NCI-H345 treated with DMSO at 0.1 percent for 48 hours (cell line): Measurements from ENCODE around the gene PEX7.
A peak's percentile ranks its signal among the peaks of the same experiment; 100 is the strongest.
"Not testable (repeated sequence)": the region's sequence is repeated elsewhere in the genome, so short reads cannot be mapped to it uniquely, and the experiment has no call there.

Experiments used
- DNase-seq: peaks from one replicate; lab custom pipeline; 2025; ENCODE audit not compliant: unreplicated experiment; lab: John Stamatoyannopoulos, UW

The PEX7 gene

DNA sequence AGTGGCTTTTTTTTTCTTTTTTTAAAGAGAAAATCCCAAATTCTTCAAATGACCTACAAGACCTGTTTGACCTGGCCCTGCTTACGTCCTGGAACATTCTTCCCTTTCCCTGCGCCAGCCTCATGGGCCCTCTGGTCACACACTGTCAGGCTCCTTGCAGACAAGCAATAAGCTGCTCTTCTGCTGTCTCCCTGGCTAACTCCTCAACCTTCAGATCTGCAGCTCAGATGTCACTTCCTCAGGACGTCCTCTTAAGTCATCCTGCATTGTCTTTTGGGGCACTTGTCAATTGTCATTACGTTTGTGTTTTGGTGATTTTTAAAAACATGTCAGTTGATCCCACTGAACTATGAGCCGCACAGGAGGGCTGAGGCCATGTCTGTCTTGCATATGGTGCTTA lies 70.8 kb downstream of the PEX7 start:
- DNase-seq = no peak

DNA sequence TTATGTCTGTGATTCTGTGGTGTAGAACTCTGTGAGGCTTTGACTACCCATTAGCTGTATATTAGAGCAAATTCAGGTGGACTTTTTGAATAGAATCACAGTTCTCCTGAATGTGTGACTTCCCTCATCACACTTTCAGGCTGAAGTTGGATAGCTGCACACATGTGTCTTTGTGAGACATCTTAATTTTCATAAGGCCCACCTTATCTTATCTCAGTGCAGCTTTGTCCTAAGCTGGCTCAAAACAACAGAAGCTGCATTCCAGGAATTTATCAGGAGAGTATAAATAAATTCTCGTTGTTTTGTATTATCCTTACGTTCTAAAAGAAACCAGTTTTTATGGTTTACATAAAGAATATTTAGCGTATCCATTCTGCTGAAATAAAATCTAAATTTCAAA lies 73.5 kb downstream of the PEX7 start:
- no peak for DNase-seq

DNA sequence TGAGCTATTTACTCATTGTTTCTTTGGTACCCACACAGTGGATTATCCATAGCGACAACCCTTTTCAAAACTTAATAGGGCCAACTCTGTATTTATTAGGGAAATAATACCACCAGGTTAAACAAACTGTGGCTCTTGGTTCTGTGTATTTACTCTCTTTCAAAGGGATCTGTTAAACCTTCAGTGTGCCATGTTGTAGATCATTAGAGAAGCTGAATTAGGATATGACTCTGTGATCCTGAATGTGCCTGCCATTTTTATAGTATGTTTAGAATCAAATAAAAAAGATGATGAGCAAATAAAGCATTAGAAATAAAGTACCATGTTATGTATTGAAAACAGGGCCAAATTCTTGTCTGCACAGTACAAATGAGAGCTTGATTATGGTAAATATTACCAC lies 74.7 kb downstream of the PEX7 start:
- no peak for DNase-seq

DNA sequence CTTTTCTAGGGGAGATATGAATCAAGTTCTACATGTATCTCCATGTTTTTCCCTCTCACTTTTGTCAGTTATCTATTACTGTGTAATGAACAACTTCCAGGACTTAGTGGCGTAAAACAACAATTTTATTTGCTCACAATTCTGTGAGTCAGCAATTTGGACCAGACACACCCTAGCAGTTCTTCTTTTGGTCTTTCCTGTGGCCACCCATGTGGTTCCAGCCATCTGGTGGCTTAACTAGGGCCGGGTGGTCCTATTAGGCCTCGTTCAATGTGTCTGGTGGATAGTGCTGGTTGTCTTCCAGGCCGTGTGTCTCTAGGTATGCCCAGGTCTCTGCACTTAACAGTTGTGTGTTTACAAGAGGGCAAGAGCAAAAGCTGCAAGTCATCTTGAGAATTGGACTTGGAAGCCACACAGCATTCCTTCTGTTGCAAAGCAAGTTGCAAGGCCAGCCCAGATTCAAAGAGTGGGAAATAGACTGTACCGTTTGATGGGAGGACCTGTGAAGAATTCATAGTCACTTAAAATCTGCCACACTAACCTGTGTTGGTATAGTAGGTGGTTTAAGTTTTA lies 78.9 kb downstream of the PEX7 start:
- no peak for DNase-seq

DNA sequence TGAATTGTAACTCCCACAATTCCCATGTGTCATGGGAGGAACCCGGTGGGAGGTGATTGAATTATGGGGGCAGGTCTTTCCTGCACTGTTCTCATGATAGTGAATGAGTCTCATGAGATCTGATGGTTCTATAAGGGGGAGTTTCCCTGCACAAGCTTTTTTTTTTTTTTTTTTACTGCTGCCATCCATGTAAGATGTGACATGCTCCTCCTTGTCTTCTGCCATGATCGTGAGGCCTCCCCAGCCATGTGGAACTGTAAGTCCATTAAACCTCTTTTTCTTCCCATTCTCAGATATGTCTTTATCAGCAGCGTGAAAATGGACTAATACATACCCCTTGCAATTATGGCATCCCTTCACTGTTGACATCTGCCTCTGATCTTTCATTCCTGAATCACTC lies 82.1 kb downstream of the PEX7 start:
- not testable (repeated sequence) for DNase-seq

DNA sequence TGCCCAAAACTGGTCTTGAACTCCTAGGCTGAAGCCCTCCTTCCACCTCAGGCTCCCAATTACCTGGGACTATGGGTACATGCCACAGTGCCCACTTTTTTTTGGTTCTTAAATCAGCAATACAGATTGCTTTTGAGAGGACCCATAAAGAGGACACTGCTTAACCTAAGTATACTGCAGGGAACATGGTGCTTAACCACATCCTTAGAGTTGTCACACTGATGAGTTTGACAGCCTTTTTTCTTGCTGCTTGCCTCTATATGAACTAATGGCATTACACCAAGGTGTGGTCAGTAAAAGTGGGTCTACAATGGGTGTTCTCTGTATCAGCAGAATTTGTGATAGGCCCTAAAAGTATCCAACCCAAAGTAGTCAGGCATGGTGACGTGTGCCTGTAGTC lies 92.6 kb downstream of the PEX7 start:
- no peak for DNase-seq

DNA sequence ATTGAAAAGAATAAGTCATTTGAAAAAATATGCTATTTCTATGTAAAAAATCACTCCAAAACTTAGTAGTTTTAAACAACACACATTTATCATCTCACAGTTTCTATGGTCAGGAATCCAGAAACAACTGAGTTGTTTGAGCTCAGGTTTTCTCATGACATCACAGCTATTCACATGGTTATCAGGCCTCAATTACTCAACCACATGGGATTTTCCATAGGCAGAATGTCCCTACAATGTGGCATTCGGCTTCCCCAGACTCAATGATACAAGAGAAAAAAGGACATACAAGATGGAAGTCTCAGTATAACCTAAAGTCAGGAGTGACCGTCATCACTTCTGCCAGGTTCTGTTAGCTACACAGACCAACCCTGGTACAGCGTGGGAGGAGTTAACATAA lies 96.3 kb downstream of the PEX7 start:
- no peak for DNase-seq

DNA sequence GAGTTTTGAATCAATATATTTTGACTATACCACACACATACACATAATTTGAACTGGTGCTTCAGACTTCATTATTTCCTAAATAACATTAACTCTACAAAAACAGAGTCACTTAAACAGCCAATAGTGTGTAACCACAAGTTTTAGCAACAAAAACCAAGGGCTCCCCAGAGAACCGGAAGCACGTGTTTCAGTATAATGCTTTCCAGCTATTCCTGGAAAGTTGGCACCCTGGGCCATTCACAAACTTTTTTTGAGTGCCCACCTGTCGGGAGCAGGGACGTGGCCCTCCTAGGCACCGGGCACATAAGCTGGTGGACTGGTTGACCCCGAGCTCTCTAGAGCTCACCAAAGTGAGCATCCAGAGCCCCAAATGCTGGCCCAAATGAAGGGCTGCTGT lies 97.8 kb downstream of the PEX7 start:
- DNase-seq = no peak

DNA sequence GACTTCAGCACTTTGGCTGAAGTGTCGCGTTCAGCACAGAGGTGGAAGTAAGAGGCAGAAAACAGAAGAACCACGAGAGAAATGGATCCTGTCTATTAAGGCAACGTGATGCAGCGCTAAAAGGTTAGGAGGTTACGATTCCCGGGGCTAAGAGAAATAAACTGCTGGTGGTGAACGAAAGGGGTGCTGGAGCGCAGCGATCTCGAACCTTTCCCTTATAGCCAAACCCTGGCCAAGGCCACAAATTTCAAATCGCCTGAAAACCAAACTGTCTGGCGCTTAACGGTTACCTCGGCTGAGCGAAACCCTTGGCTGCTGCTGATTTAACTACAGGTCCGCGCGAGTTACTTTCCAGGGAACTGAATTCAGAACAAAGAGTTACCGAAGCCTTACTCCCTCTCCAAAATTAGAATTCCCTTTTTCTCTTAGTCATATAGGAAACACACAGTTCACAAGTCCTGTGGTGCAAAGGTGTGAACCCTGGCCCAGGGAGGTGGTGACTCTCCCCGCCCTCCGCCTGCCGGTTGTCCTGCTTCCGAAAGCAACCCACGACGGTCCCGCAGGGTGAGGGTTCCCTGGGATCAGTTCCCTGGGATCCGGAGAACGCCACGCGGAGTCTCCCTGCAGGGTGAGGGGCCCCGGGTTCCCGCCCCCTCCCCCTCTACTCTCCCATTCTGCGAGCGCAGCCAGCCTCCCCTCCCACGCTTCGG lies 98.4 kb downstream of the PEX7 start:
- DNase-seq = peak; percentile 8

DNA sequence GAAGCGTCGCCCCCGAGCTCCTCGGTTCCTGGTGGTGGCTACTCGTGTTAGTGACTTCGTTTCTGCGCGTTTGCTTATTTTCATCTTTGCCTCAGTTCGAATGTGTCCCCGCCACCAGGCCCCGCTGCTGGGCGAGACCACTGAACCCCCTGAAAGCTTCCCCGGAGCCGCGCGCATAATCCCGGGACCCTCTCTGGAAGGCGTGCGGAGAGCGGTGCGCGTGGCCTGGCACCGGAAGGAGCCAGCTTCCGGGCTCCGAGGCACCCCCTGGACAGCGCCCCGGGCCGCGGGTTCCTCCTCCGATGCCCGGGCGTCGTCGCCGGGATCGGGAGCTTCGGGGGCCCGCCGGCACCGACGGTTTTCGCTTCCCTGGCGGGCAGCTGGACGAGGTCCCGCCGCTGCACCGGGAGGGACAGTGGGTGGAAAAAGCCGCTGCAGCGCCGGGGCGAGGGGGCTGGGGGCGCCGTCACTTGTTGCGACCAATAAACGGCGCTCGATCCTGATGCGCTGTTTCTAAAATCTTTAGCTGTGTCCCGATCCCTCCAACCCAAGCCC lies 99.1 kb downstream of the PEX7 start:
- DNase-seq = peak; percentile 20

DNA sequence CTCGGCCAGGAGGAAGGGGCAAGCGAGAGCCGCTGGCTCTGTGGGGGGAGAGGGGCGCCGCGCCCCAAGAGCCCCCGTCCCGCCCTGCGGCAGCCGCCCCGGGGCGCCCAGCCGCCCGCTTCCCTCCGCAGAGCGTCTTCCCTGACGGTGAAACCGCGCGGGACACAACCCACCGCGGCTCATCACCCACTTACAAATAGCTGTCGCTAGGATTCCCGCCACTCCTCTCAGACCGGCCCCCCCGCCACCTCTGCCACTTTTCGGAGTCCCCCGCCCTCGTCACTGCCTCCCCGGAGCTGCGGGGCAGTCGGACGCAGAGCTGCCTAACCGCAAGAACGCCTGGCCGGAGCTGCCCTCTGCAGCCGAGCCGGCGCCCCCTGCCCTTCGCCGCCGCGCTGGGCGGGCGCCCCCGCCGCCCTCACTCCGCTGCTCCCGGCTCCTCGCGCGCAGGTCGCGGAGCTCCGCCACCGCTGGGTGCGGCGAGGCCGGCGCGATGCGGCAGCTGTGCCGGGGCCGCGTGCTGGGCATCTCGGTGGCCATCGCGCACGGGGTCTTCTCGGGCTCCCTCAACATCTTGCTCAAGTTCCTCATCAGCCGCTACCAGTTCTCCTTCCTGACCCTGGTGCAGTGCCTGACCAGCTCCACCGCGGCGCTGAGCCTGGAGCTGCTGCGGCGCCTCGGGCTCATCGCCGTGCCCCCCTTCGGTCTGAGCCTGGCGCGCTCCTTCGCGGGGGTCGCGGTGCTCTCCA lies 99.7 kb downstream of the PEX7 start, which contains the start of gene SLC35D3:
TSS of gene SLC35D3 (plus strand) at position 366 of the 749 bp plus-strand sequence. CDS start at position 494, 128 bp downstream.
- DNase-seq = peak; percentile 28

DNA sequence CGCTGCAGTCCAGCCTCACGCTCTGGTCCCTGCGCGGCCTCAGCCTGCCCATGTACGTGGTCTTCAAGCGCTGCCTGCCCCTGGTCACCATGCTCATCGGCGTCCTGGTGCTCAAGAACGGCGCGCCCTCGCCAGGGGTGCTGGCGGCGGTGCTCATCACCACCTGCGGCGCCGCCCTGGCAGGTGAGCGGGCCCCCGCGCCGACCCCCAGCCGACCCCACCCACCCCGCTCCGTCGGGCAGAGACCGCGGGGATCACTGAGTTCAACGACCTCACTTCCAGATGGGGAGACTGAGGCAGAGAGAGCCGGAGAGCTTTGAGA lies 100.3 kb downstream of the PEX7 start:
- no peak for DNase-seq

DNA sequence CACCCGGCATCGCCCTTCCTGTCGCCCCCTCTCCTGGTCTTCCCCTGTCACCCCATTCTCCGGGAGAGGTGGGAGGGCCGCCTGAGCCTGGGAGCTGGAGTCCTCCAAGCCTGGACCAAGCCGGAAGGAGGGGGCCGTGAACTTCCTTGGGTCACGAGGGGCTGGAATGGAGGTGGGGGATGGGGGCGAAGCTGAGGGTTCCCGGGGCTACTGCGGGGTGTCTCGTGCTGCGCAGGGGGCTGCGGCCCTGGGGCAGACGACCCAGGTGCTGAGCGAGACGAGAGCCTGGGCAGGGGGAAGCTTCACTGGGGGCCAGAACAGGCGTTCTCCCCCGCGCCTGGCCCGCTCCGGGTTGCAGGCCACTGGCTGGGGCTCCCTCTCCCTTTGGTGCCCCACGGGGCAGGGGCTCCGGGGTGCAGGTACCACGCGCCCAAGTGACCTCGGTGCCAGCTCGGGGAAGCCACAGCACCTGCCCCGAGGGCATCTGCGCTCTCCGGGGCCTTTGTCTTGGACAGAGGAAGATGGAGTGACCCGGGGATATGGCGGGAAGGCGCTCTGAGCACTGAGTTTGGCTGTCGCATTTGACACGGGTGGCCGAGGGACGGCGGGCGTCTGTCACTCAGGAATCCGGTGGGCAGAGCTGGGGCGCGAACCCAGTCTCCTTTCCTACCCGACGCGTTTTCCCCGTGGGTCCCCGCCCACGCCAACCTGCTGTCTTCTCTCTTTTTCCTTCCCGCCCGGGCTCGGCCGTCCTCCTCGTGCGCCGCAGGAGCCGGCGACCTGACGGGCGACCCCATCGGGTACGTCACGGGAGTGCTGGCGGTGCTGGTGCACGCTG lies 100.9 kb downstream of the PEX7 start:
- DNase-seq = no peak

DNA sequence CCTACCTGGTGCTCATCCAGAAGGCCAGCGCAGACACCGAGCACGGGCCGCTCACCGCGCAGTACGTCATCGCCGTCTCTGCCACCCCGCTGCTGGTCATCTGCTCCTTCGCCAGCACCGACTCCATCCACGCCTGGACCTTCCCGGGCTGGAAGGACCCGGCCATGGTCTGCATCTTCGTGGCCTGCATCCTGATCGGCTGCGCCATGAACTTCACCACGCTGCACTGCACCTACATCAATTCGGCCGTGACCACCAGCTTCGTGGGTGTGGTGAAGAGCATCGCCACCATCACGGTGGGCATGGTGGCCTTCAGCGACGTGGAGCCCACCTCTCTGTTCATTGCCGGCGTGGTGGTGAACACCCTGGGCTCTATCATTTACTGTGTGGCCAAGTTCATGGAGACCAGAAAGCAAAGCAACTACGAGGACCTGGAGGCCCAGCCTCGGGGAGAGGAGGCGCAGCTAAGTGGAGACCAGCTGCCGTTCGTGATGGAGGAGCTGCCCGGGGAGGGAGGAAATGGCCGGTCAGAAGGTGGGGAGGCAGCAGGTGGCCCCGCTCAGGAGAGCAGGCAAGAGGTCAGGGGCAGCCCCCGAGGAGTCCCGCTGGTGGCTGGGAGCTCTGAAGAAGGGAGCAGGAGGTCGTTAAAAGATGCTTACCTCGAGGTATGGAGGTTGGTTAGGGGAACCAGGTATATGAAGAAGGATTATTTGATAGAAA lies 101.7 kb downstream of the PEX7 start:
- DNase-seq = no peak

DNA sequence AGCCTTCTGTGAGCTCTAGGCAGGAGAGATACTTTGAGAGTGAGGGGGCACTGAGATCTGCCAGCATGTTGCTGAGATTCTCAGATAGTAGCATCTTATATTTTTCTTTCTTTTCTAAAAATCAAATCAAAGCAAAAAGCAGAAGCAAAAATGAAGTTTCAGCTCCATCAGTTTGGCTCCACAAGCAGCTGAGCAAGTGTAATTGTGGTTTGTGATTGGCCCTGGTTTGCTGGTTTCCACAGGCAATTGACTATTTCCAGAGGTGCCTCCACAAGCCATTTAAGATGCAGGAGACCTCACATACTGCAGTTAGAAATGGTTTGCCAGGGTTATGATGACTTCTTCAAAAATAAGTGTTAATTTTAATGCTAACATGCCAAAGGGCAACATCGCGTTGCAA lies 104.0 kb downstream of the PEX7 start:
- no peak for DNase-seq

DNA sequence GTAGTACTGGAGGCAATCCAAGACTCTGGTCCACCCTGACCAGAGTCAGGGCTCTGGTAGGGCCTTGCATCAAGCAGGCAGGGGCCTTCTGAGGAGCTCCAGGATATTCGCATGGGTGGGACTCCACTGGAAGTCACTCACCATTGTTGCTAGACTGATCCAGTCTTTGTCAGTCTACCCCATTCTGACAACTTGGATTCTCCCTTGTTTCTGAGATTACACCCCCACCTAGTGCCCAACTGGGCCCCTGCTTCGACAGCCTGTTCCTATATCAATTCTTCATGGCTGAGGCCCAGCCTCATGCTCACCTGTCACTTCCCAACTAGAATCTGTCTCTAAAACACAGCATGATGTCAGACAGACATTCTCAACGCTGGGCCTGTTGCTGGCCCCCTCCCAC lies 104.9 kb downstream of the PEX7 start:
- DNase-seq = no peak

DNA sequence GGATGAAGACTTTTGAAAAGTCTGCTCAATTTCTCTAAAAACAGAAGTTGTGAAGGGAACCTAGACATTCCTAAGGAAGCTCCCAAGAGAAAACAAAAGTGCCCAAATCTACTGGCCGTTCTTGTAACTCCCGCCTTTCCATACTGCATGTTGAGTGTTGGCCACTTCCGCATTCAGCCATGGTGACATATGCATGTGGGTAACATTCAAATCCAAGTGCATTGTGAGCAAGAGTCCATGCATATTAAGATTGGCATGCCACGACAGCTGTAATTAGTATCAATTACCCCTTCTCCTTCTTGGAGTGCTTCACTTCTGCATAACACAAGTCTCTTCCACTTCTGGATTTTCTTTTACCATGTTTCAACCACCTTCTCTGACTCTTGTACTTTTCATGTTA lies 108.1 kb downstream of the PEX7 start:
- DNase-seq = no peak

DNA sequence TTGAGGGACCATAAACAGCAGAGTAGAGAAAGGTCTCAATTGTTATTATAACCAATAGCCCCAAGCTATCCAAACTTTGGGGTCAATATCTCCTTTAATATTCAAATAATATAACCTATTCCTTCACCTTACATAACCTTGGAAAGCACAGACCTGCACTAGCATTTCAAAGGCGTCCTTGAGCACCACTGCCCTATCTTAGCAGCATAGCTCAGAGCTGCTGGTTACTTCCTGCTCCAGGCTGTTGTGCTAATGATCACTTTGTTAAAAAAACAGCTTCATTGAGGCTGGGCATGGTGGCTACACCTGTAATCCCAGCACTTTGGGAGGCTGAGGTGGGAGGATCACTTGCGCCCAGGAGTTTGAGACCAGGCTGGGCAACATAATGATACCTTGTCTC lies 110.2 kb downstream of the PEX7 start:
- DNase-seq = no peak

DNA sequence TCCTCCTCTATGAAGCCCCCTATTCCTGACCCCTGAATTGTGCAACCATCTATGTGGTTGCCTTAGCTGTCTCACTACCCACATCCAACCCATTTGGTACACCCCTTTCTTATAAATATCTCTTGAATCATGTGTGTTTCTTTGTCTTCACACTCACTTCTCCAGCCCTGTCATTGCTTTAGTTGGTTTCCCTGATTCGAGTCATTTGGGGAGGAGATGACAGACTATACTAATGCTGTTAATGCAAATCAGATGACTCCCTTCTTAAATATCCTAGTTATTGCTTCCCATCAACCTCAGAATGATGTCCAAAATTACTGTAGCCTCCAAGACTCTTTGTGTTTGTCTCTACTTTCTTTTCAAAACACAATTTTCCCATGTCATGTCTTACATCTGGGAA lies 122.7 kb downstream of the PEX7 start:
- DNase-seq = no peak

DNA sequence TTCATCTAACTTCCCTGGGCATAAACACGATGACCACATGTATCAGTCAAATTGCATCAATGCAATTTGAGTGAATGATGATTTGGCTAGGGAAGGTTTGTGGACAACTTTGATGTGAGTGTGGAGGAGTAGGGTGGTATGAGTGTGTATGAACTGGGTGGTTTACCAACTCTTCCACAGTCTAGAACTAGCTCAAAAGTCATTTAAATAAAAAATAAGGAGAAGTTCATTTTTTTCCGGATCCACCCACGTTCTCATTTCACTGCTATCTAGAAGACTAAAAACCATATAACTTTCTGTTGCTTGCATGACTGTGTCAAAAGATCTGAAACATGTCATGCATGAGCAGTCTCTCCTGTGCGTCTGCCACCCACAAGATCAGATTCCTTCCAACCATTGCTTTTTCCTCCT lies 123.3 kb downstream of the PEX7 start:
- no peak for DNase-seq

DNA sequence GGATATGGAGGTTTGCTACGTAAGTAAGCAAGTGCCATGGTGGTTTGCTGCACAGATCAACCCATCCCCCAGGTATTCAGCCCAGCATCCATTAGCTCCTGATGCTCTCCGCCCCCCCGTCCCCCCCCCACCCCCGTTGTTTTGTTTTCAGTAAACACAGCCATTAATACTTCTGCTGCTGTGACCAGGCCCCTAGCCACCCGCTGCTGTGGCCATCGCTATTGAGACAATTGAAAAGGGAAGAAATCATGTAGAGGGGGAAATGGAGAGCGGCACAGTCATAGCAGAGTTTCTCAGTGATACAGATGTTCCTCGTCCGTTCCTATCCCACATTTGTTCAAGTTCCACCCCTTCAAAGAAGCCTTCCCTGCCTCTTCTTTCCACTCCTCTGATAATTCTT lies 124.6 kb downstream of the PEX7 start:
- DNase-seq = no peak
